ENCODE measurements around the gene ZNF740.

ZNF740 gene

GRCh38 chr12:53225635-53226424 is 45.3 kb downstream of the ZNF740 start:
- Histone ChIP-seq H3K4me2 (ENCODE audit: low read length) (no peak overlapping the region), H3K9me2 (replicated peaks; ENCODE audit: control insufficient read depth, low read length) (no peaks in the 10 kb centered on the region), H3K36me3 (ENCODE audit: control insufficient read depth, low read length) (no peaks in the 10 kb centered on the region), H3K9me3 (ENCODE audit: control insufficient read depth, insufficient read depth, low read length) (no peaks in the 10 kb centered on the region), H3K79me2 (ENCODE audit: control insufficient read depth, low read length) (no peaks in the 10 kb centered on the region), H3K4me1 (ENCODE audit: control insufficient read depth, low read length) (peaks cover 24% of the 10 kb centered on the region), H3K27ac (ENCODE audit: low read depth, low read length) (no peak overlapping the region), H3K27me3 (ENCODE audit: control insufficient read depth, low read length) (peaks cover 17% of the 10 kb centered on the region), H4K20me1 (ENCODE audit: control insufficient read depth, insufficient read depth, low read depth, low read length) (no peaks in the 10 kb centered on the region), H3F3A (ENCODE audit: control insufficient read depth, insufficient read depth) (peaks cover 10% of the 10 kb centered on the region), H3K4me3 (ENCODE audit: low read length) (no peak overlapping the region)
- TF ChIP-seq EZH2phosphoT487 (IDR thresholded peaks at IDR 0.05; ENCODE audit: borderline replicate concordance, low read length) = no peak
- no peak for TF ChIP-seq CTCF (IDR thresholded peaks at IDR 0.05; ENCODE audit: low read depth, low read length, poor library complexity, severe bottlenecking)

GRCh38 chr12:53226815-53227214 is 46.3 kb downstream of the ZNF740 start:
- no peaks in the 10 kb centered on the region for H3K36me3 ChIP-seq (ENCODE audit: control insufficient read depth, low read length)
- no peak overlapping the region for H3K4me3 ChIP-seq (ENCODE audit: low read length)
- no peaks in the 10 kb centered on the region for H3K79me2 ChIP-seq (ENCODE audit: control insufficient read depth, low read length)

GRCh38 chr12:53227341-53227740 is 46.8 kb downstream of the ZNF740 start:
- Histone ChIP-seq H3K36me3 (ENCODE audit: control insufficient read depth, low read length) (no peaks in the 10 kb centered on the region), H3K4me1 (ENCODE audit: control insufficient read depth, low read length) (peaks cover 19% of the 10 kb centered on the region), H4K20me1 (ENCODE audit: control insufficient read depth, insufficient read depth, low read depth, low read length) (no peaks in the 10 kb centered on the region), H3K9me3 (ENCODE audit: control insufficient read depth, insufficient read depth, low read length) (no peaks in the 10 kb centered on the region), H3F3A (ENCODE audit: control insufficient read depth, insufficient read depth) (0 out of 2 replicates have a peak, but pooled peaks cover 2% of the 10 kb centered on the region), H3K27ac (ENCODE audit: low read depth, low read length) (no peak overlapping the region), H3K9me2 (replicated peaks; ENCODE audit: control insufficient read depth, low read length) (no peaks in the 10 kb centered on the region), H3K4me3 (ENCODE audit: low read length) (no peak overlapping the region), H3K27me3 (ENCODE audit: control insufficient read depth, low read length) (peaks cover 27% of the 10 kb centered on the region), H3K79me2 (ENCODE audit: control insufficient read depth, low read length) (no peaks in the 10 kb centered on the region), H3K4me2 (ENCODE audit: low read length) (no peak overlapping the region)
- TF ChIP-seq EZH2phosphoT487 (IDR thresholded peaks at IDR 0.05; ENCODE audit: borderline replicate concordance, low read length) (no peak), CTCF (IDR thresholded peaks at IDR 0.05; ENCODE audit: low read depth, low read length, poor library complexity, severe bottlenecking) (no peak)

More at GRCh38 chr12:53226815-53227214, 46.3 kb downstream of the ZNF740 start:
- Histone ChIP-seq H3K9me2 (replicated peaks; ENCODE audit: control insufficient read depth, low read length) (no peaks in the 10 kb centered on the region), H3K4me1 (ENCODE audit: control insufficient read depth, low read length) (peaks cover 23% of the 10 kb centered on the region), H3K27ac (ENCODE audit: low read depth, low read length) (no peak overlapping the region), H3K9me3 (ENCODE audit: control insufficient read depth, insufficient read depth, low read length) (no peaks in the 10 kb centered on the region), H4K20me1 (ENCODE audit: control insufficient read depth, insufficient read depth, low read depth, low read length) (no peaks in the 10 kb centered on the region), H3K27me3 (ENCODE audit: control insufficient read depth, low read length) (peaks cover 25% of the 10 kb centered on the region), H3K4me2 (ENCODE audit: low read length) (no peak overlapping the region), H3F3A (ENCODE audit: control insufficient read depth, insufficient read depth) (peaks cover 6% of the 10 kb centered on the region)
- TF ChIP-seq CTCF (IDR thresholded peaks at IDR 0.05; ENCODE audit: low read depth, low read length, poor library complexity, severe bottlenecking) = no peak
- TF ChIP-seq EZH2phosphoT487 (IDR thresholded peaks at IDR 0.05; ENCODE audit: borderline replicate concordance, low read length) = no peak

Measured in DOHH2 (cell line).